GM21390 (cell line): ENCODE data around the gene NUP160.
"Not testable (repeated sequence)": the region's sequence is repeated elsewhere in the genome, so short reads cannot be mapped to it uniquely, and the experiment has no call there.

Experiments used
- ATAC-seq: cut with Tn5 transposase; IDR thresholded peaks from one replicate; pipeline ENCODE4 v1.9.1; 2021; ENCODE audit not compliant: unreplicated experiment

NUP160 gene

DNA sequence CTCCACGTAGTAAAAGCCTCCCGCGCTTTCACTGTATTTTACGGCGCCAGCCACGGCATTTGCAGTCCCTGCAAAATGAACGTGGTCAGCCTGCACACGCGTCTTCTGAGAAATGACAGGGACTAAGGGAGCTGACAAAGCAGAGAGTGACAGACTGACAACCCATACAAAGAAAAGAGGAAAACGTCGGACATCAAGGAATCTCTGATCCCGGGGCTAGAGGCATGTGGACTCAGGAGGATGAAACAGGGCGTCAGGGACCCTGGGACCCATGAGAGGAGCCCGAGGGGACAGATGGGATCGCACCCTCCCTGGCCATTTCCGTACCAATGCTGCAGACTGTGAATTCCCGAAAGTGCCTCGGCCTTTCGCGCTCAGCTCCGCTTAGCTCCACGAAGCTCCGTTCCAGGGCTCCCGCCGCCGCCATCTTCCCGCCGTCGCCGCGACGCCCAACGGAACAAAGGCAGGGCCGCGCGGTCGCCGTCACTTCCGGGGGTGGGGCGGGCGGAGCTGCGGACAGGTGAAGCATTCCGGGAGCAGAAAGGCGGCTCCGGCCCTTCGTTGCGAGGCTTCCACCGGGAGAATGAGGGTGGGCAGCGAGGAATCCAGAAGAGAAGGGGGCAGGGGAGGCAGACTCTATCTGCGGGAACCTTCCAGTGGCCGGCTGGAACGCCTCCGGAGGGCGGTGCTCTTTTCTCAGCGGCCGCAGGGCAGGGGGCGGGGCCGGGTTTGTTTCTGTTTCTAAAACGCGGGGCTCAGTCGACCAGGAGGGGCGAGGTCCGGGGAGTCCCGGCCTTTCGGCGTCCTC is at the start of gene NUP160:
NUP160 (minus strand) TSS at position 459 of the 808 bp plus-strand sequence; CDS start at position 427, 32 bp downstream.
- peak; percentile 80 for ATAC-seq

DNA sequence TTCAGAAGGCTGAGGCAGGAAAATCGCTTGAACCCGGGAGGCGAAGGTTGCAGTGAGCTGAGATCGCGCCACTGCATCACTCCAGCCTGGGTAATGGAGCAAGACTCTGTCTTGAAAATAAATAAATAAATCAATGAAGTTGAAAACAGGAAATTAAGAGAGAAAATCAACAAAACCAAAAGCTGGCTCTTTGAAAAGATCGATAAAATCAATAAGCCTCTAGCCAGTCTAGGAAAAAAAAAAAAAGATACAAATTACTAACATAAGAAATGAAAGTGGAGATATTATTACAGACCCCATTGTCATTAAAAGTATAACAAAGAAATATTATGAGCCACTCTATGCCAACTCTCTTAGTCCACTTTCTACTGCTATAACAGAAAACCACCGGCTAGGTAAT is 48.0 kb upstream of the NUP160 start:
- ATAC-seq, result no peak

DNA sequence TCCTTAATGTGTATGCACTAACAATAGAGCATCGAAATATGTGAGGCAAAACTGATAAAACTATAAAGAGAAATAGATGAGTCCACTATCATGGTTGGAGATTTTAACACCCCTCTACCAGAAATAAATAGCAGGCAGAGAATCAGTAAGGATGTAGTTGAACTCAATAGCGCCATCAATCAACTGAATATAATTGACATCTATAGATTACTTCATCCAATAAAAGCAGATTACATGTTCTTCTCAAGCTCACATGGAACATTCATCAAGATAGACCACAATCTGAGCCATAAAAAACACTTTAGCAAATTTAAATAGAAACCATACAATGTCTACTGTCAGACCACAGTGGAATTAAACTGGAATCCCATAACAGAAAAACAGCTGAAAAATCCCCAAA is 46.9 kb upstream of the NUP160 start:
- ATAC-seq, result no peak

DNA sequence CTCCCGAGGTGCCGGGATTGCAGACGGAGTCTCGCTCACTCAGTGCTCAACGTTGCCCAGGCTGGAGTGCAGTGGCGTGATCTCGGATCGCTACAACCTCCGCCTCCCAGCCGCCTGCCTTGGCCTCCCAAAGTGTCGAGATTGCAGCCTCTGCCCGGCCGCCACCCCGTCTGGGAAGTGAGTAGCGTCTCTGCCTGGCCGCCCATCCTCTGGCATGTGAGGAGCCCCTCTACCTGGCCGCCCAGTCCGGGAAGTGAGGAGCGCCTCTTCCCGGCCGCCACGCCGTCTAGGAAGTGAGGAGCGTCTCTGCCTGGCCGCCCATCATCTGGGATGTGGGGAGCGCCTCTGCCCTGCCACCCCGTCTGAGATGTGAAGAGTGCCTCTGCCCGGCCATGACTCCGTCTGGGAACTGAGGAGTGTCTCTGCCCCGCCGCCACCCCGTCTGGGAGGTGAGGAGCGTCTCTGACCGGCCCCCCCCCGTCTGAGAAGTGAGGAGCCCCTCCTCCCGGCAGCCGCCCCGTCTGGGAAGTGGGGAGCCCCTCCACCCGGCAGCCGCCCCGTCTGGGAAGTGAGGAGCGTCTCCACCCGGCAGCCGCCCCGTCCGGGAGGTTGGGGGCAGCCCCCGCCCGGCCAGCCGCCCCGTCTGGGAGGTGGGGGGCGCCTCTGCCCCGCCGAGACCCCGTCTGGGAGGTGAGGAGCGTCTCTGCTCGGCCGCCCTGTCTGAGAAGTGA is 44.6 kb upstream of the NUP160 start:
- ATAC-seq, result not testable (repeated sequence)

DNA sequence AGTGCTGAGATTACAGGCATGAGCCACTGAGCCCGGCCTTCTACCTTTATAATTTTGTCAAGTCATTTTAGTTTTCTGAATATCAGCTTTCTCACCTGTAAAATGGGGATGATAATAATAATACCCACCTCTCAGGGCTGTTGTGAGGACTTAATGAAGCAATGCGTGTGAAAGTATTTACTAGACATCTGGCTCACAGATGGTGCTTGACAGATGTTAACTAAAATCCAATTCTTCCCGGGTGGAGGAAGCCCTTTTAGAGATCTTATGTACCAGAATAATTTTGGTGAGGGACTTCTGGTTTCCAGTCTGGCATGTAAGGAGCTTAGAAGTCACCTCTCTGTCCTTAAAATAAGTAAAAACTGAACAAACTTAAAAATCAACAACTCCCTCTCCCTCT is 43.7 kb upstream of the NUP160 start:
- no peak for ATAC-seq

DNA sequence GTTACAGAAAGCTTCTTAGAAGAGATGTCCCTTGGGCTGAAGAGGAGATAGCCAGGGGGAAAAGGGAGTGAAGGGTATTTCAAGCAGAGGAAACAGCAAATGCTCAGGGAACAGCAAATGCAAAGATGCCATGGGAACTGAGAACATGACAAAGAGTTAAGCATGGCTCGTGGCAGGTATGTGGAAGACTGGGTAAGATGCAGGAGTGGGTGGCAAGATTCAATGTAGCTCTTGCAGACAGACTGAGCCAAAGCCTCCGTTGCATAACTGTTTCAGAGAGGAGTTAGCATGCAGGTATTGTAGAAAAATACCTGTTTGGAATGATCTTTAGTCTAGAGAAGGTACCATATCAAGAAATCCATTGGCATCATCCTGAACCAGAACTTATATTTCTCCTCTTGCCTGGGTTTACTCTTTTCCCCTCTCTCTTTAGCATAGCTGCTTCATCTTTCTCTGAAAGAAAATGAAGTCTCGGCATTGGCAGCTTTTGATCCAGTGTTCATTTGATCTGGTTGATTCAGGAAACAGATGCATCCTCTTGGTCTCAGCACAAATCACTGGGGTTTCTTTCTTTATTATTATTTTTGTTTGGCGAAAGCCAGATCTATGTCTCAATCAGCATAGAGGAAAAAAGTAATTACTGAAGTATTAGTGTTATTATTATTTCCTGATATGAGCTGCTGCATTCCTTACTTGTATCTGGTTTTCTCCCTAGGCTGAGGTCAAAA is 41.7 kb upstream of the NUP160 start:
- ATAC-seq, result no peak

DNA sequence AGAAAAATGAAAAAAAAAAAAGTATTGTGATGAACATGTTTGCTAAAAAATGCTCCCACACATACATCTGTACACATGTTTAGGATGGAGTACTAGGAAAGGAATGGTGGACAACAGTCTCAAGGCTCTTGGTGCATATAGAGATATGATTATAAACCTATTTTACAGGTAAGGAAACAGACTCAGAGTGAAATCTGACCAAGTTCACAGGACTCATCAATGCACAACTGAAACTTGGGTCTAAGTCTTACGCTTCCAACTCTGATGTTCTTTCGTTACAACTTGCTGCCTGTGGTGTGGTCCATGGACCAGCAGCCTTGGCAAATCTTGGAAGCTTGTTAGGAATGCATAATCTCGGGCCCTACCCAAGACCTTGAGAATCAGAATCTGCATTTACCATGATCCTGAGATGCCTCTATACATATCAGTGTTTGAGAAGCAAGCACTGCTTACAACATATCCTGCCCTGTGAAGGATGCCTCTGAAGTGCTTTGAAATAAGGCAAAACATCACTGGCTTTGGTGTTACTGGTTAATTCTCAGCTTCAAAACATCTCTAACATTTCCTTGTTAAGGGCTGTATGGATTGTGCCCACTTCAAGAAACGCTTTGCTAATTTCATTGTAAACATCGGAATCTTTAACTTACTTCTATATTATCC is 39.9 kb upstream of the NUP160 start:
- no peak for ATAC-seq

DNA sequence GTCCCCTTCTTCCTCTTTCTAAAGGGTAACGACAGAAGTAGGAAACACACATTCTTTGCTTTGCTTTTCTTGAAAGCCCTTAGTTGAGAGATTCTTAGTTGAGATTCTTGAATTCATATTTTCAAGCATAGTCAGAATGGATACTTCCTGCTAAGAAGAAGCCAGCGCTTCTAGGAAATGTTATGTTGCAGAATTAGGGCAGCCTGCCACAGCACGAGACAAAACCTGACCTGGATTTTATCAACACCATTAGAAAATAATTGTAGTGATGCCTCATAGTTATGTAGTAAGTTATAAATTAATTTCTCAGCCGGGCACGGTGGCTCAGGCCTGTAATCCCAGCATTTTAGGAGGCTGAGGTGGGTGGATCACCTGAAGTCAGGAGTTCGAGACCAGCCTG is 37.9 kb upstream of the NUP160 start:
- ATAC-seq, result no peak

- not testable (repeated sequence) for ATAC-seq
Observed at GRCh38 chr11:47882437-47882836, 34.3 kb upstream of the NUP160 start.

DNA sequence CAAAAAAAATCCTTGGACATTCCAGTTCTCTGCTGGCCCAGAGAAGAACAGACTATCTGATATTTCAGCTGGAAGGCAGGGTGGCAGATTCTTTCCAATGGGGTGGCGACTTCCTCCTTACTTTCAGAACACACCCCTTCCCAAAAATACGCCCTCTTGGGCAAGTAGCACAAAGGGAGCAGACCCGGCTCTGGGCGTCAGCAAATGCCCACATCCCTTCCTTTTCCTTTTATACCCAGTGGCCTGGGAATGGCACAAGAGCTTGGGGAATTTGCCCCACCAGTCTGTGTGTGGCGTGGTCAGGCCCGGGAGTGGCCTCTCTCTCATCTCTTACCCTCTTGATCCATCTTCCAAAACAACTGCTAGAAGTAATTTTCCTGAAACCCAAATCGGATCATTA is 33.0 kb upstream of the NUP160 start:
- ATAC-seq, result no peak

- ATAC-seq, result peak; percentile 70
Observed at GRCh38 chr11:47879259-47880158, 31.4 kb upstream of the NUP160 start.

DNA sequence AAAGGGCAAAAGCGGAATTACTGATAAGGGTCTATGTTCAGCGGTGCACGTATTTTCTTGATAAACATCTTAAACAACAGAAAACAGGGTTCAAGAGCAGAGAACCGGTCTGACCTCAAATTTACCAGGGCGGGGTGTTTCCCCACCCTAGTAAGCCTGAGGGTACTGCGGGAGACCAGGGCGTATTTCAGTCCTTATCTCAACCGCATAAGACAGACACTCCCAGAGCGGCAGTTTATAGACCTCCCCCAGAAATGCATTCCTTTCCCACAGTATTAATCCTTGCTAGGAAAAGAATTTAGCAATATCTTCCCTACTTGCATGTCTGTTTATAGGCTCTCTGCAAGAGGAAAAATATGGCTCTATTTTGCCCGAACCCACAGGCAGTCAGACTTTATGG is 27.7 kb upstream of the NUP160 start:
- ATAC-seq, result not testable (repeated sequence)

DNA sequence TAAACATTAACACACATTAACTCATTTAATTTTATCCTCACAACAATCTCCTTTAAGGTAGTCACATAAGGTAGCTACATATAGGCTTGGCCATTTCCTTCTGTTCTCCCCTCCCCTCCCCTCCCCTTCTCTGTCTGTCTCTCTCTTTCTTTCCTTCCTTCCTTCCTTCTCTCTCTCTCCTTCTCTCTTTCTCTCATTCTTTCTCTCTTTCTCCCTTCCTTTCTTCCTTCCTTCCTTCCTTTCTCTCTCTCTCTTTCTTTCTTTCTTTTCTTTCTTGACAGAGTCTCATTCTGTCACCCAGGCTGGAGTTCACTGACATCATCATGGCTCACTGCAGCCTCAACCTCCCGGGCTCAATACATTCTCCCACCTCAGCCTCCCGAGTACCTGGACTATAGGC is 22.3 kb upstream of the NUP160 start:
- ATAC-seq, result no peak

- no peak for ATAC-seq
Observed at GRCh38 chr11:47869544-47870393, 21.6 kb upstream of the NUP160 start.

- no peak for ATAC-seq
Observed at GRCh38 chr11:47867823-47868222, 19.7 kb upstream of the NUP160 start.

DNA sequence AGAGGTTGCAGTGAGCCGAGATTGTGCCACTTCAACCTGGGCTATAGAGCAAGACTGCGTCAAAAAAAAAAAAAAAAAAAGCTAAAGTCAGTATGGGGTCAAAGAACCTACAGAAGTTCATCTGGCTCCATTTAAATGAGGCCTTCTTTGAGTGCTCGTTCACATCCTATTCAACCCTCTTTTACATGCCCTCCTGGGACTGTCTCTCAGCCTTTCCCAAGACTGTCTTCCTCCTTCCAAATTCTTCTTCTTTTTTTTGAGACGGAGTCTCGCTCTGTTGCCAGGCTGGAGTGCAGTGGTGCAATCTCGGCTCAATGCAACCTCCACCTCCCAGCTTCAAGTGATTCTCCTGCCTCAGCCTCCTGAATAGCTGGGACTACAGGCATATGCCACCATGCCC is 18.7 kb upstream of the NUP160 start:
- ATAC-seq, result not testable (repeated sequence)

- ATAC-seq, result no peak
Observed at GRCh38 chr11:47864901-47865300, 16.8 kb upstream of the NUP160 start.

DNA sequence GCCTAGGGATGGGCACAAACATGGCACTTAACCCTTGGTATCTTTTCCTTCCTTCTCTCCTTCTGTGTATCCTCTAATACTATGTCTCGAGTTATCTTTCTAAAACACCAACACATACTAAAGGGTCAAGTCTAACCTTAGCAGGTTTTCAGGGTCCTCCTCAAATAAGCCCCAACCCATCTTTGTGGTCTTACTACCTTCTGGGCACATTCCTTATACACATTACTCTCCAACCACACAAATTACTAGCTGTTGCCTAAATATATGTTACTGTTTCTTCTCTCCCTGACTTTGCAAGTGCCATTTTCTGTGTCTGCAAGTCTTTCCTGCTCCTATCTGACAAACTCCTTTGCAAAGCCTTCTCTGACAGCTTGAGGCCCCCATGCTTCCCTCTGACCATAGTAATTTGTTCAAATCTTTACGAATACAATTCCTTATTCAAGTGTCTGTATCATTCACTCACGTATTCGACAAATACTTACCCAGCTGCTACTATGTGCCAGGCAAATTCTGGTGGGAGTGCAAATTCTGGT is 15.8 kb upstream of the NUP160 start:
- no peak for ATAC-seq
